Effector CD8-positive, alpha-beta T cell (primary cell): ENCODE results near the gene UBE2E2.
"Not testable (repeated sequence)": the region's sequence is repeated elsewhere in the genome, so short reads cannot be mapped to it uniquely, and the experiment has no call there.

Source experiments
- DNase-seq: peaks from one replicate; lab custom pipeline; 2025; lab: John Stamatoyannopoulos, UW

The UBE2E2 gene

DNA sequence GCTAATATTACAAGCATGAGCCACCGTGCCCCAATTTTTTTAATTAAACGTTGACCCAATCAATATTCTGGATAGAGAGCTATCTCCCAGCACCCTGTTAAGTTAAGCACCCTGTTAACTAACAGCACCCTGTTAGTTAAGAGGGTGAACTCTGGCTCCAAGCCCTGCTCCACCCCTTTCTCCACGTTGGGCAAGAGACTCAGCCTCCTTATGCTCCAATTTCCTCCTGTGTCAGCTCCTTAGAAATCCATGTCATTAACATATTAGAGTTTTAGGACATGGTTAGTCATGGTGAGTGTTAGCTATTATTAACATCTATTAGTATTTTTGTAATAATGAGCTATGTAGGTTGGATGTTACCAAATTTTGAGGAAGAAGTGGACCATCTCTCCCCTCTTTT, 385.4 kb downstream of the UBE2E2 start:
- DNase-seq = no peak

DNA sequence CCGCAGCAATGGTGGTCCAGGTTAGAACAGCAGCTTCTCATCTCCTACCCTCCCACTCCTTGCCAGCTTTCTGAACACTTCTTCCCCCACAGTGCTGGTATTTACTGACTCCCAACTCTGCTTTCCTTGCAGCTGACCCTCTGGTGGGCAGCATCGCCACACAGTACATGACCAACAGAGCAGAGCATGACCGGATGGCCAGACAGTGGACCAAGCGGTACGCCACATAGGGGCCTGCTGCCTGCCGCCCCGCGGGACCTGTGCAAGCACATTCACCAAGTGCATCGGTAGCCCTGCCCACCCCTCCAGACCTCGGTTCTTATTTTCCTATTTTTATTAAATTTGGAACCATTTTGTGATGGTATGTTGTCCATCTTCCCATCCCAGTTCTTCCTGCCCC, 386.5 kb downstream of the UBE2E2 start:
- DNase-seq = no peak

DNA sequence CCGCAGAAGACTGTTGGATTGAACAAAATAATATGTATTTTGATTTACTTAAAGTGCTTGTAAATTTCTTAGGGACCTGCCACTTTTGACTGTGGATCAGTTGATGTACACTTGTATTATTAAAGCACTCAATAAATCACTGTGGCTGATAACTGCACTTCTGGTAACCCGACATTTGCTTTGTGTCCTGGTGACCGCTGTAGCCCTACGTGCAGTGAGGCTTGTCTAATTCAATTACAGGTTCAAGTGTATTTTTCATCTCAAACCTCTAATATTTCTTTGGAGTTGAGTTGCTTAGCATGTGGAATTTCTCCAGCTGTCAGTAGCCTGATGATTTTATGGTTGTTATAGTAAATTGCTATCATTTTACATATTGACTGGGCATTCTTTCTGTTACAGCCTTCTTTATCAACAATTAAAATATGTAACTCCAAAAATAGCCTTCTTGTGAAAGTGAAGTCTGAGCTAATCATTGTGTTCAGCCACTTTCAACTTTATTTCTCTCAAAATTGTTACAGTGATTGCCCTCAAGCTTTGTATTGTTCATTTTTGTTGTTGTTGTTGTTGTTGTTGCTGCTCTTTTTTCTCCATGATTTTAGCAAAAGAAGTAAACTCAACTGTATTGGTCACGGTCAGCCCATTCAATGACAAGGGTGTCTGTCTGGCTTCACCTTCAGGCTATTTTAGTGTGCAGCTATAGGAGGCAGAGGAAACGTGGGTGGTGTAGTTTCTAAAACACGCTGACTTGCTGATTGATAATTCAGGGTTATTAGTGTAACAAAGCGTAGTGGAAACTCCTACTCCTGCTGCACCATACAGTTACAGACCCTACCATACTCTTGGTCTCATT, 387.5 kb downstream of the UBE2E2 start:
- DNase-seq = no peak

DNA sequence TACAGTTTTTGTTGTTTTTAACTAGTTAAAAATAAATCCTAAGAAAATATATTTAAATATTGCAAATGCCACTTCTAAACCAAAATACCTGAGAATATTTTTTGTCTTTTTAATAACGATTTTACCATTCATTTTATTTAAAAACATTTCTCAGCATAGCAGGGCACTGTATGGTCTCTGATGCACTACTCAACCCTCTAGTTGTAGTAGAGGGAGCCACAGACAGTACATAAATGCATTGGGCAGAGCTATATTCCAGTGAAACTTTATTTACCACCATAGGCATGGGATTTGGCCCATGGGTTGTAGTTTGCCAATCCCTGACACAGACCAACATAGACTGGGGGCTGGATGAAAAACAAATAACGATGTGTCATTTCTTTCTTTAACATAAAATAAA, 388.2 kb downstream of the UBE2E2 start:
- DNase-seq = no peak

- no peak for DNase-seq
Measured at GRCh38 chr3:23592961-23593931, 390.1 kb downstream of the UBE2E2 start.

DNA sequence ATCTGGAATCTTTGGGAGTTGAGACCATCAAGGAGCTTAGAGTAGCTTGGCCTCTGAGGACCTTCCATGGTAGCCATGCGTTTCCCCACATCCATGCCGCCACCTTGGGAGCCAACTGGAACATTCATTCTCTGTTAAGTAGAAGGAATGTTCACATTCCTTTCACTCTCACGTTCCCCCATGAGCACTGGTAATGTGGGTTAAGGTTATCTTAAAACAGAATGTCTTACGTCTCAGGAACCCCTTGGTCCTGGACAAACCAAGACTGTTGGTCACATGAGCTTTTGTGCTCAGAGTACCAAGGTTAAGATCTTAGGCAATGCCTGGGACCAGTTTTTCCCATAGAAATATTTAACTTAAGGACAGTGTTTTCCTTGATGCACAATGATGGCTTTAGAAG, 390.9 kb downstream of the UBE2E2 start:
- DNase-seq = no peak

DNA sequence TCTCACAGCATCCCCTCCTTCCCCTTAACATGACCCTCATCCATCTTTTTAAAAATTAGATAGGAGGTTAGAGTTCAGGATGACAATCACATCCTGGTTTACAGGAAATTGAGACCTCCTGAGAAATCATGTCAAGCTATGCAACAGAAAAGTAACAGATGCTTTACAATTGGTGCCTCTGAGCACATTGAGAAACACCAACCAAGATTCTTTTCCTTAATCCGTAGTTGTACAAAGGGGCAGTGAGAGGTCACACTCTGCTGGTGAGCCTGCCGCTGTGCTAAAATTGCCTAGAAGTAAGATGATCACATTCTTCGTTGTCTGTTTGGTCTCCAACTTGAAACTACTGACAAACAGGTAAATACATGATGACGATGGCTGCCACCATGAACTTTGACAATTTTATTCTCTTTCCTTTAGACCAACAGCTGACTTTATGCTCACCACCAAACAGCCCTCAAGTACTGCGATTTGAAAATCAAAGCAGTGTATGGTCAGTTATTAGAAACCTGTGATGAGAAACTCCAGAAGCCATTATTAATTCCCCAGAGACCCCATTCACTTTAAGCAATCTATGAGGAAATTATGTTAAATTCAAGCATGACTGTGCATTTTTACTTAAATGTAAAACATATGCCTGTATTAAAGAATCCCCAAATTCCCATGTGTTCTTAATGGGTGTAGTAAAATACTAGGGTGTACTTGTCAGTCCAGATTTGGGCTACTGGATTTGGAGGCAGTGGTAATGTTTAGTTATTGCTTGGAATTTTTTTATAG, 392.0 kb downstream of the UBE2E2 start:
- DNase-seq = no peak

- DNase-seq = no peak
Measured at GRCh38 chr3:23595851-23596250, 392.7 kb downstream of the UBE2E2 start.

GRCh38 chr3:23600167-23600871, 397.2 kb downstream of the UBE2E2 start:
- no peak for DNase-seq

DNA sequence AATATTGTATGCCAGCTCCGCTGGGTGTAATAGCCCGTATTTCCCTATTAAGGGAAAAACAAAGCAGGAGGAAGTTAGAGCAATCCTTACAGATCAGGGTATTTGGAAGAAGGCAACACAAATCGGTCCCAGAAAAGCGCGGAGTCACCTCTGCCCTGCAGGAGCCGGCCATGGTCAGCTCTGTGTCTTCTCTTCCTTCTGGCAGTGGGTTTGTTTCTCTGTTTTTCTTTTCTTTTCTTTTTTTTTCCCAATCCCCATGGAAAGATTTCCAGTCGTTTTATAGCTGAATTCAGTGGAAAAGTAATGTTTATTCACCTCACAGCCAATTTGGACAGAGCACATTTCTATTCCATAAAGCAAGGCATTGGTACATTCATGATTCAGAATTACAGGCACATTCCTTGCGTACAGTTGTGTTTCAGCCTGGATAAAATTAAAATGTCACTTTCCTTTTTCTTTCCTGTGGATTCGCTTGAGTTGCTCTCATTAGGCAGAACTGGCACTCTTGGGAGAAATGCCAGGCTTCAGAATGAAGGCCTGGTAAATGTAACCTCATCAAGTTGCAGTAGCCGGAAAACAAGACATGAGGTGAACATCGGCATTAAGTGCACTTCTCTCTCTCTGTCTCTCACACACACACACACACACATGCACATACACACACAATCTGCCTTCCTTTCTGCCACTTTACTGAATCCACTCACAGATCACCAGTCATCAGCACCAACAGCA, 398.1 kb downstream of the UBE2E2 start:
- DNase-seq = no peak

- no peak for DNase-seq
Measured at GRCh38 chr3:23602971-23603370, 399.8 kb downstream of the UBE2E2 start.

DNA sequence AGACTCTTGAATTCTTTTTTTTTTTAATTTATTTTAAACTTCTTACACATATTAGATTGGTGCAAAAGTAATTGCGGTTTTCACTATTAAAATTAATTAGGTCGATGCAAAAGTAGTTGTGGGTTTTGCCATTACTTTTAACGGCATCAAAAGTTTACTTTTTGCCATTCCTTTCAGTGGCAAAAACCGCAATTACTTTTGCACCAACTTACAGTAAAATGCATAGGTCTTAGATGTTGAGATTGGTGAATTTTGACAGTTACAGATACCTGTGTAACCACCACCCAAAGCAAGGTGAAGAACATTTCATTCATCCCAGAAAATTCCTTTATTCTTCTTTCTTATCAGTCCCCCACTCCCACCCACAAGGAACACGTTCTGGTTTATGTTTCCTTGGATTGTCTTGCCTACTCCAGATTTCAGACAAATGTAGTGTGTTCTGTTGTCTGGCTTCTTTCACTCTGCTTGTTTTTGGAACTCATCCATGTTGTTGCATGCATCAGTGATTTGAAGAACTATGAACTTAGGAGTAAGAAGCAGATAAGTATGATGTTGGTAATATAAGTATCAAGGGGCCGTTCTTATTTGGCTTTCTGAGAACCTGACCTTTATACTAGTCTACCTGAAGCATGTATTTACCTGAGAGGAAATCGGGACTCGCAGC, 404.2 kb downstream of the UBE2E2 start:
- no peak for DNase-seq

DNA sequence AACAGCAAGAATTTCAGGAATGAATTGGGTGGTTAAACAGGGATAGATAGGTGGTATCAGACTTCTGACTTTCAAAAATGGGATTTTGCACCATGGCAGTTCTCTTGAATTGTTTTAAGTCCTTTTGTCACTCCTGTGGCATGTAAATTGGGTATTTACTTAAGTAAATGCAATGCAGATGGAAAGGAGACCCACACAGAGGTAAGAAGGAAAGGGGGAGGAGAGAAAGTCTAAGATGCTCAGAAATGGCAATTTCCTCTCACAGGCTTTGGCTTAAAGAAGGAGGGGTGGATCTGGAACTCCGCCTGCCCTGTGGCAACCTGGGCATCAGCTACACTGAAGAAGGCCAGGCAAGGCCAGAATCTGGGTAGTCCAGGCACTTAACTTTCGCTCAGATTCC, 405.5 kb downstream of the UBE2E2 start:
- DNase-seq = no peak

- no peak for DNase-seq
Measured at GRCh38 chr3:23611737-23612295, 408.7 kb downstream of the UBE2E2 start.

DNA sequence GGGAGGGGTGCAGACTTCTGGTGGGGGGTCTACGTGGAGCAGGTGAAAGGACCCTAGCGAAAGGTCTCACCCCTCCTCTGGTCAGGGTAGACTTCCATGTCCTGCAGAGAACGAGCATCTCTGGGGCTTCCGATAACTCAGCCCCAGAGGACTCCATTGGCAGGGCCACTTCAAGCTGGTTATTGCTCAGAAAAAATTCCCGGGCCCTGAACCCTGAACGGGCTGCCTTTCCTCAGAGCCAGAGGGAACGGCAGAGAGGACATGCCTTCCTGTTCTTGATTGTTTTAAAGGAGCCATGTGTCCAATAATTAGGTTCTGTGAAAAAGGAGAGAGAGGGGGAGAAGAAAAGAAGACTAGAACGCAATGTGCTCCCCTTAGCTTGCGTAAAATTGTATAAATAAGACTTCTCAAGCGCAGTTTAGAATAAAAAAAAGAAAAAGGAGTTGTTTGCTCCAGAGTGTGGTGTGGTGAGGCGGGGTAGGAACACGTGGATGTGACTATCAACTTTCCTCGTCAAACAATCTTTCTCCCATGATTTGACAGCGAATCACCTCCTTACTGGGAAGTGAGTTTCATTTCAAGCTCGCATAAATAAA, 409.3 kb downstream of the UBE2E2 start:
- DNase-seq = no peak

DNA sequence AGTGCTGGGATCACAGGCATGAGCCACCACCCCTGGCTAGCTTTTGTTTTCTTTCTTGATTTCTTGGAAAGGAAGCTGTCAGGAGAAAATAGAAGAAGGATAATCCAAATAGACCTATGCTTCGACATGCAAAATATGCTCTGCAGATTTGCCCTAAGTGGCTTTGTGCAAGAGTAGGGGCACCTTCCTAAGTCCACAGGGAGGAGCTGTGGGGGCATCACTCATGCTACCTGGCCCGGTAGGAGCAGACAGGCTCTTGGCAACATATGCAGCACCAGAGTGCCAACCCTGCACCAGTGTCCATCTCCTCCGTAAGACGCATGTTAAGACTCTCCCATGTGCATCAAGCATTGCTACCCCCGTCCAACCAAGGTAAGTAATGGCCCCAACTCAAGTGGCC, 411.9 kb downstream of the UBE2E2 start:
- DNase-seq = no peak

DNA sequence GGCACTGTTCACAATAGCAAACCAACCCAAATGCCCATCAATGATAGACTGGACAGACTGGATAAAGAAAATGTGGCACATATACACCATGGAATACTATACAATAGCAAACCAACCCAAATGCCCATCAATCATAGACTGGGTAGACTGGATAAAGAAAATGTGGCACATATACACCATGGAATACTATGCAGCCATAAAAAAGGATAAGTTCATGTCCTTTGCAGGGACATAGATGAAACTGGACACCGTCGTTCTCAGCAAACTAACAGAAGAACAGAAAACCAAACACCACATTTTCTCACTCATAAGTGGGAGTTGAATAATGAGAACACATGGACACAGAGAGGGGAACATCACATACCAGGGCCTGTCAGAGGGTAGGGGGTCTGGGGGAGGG, 415.3 kb downstream of the UBE2E2 start:
- not testable (repeated sequence) for DNase-seq

- DNase-seq = no peak
Measured at GRCh38 chr3:23619705-23620637, 416.8 kb downstream of the UBE2E2 start.
